ENCODE measurements around the gene ARHGEF3.

DNA sequence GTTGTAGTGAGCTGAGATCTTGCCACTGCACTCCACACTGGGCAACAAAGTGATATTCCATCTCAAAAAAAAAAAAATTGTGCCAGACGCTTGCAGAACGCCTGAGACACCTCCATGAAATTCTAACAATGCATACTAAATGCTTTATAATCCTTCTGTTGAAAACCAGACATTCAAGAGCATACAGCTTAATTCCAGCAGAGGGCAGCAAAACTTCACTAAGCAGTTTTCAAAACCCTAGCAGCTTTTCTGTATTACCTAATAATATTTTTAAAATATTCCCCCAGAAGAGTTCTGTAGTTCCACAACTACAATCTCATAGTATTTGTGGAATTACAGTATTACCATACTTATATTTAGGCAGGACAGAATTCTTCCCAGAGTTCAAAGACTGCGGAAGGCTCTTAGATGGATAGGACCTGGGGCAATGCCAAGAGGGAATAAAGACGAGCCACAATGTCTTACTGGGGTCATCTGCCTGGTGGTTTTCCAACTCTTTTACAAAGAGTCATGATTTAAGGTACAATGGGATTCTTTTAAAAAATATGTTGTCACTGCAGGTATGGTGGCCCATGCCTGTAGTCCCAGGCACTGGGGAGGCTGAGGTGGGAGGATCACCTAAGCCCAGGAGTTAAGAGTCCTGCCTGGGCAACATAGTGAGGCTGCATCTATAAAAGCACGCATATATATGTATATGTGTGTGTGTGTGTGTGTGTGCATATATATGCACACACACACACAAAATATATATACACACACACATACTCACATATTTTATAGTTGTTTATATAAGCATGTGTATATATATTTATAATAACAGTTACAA is 99.0 kb downstream of the ARHGEF3 start:
- TF ChIP-seq SP1 (IDR thresholded peaks at IDR 0.05) (no peak), SUZ12 (IDR thresholded peaks at IDR 0.05) (no peak), BHLHE40 (IDR thresholded peaks at IDR 0.05; ENCODE audit: borderline replicate concordance) (no peak), FOXK2 (IDR thresholded peaks at IDR 0.05) (no peak), LEF1 (IDR thresholded peaks at IDR 0.05; ENCODE audit: borderline replicate concordance) (no peak), NFRKB (IDR thresholded peaks at IDR 0.05) (no peak), ELF4 (IDR thresholded peaks at IDR 0.05) (no peak), ZNF384 (IDR thresholded peaks at IDR 0.05) (no peak), FOXA1 (IDR thresholded peaks at IDR 0.05) (no peak), FOXM1 (IDR thresholded peaks at IDR 0.05; ENCODE audit: borderline replicate concordance) (no peak)
- TF ChIP-seq, protein P1, sequence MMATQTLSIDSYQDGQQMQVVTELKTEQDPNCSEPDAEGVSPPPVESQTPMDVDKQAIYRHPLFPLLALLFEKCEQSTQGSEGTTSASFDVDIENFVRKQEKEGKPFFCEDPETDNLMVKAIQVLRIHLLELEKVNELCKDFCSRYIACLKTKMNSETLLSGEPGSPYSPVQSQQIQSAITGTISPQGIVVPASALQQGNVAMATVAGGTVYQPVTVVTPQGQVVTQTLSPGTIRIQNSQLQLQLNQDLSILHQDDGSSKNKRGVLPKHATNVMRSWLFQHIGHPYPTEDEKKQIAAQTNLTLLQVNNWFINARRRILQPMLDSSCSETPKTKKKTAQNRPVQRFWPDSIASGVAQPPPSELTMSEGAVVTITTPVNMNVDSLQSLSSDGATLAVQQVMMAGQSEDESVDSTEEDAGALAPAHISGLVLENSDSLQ (IDR thresholded peaks at IDR 0.05): no peak
